CD4-positive, alpha-beta T cell treated with Interleukin-4 for 4 hours (primary cell): ENCODE data around the gene DOCK1.

Experiments used
- DNase-seq: peaks from one replicate; pipeline ENCODE4 v3.0.0-alpha.2; 2020

Gene DOCK1

GRCh38 chr10:127043301-127043700 is 138.1 kb downstream of the DOCK1 start:
- no peak for DNase-seq

- DNase-seq, result no peak
Observed at GRCh38 chr10:127044186-127044585, 139.0 kb downstream of the DOCK1 start.

DNA sequence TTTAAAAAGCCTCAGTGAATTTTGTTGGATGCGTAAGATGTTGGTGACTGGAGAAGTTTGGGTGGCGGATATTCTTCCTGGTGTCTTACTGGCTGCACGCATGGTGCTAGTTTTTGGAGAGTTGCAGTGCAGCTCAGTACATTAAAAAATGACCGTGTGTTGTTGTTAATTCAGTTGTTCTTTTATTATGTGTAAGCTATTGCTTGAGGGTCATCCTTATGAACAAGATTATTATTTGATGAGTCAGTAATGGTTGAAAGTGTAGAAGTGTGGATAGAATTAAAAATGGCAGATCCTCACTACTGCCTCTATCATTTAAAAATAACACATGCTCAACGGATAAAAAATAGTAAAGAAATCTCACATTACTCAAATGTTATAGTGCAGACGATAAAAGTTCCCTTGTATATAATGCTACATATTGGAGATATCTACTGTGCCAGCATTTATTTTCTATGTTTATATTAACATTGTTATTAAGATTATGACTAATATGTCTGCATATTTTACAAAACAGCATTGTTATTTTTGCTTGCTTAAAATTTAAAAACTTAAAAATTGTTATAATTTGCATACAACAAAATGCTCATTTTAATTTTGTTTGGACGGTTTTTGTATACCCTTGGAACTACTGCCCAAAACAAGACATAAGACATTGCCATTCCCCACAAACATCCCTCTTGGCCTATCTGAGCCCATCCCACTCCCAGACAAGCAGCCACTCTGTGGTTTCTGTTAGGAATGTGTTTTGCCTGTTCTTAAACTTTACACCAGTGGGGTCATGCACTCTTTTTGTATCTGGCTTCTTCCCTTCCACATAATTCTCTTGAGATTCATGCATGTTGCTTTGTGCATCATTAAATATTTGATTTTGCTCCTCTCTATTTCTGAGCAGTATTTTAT is 142.0 kb downstream of the DOCK1 start:
- DNase-seq, result no peak

GRCh38 chr10:127047878-127048238 is 142.6 kb downstream of the DOCK1 start:
- DNase-seq, result no peak

DNA sequence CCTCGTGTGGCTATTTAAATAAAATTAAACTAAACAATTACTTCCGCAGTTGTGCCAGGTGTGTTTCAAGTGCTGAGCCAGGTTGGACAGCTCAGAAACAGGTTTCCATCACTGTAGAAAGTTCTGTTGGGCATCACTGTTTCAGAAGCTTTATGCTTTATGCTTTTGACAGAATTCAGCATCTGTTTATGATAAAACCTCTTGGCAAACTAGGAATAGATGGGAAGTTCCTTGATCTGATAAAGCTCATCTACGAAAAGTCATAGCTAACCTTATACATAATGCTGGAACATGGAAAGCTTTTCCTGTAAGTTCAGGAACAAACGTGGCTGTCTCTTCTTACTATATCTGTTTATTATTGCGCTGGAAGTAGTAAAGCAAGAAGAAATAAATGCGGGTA is 143.4 kb downstream of the DOCK1 start:
- DNase-seq, result no peak

- no peak for DNase-seq
Observed at GRCh38 chr10:127052001-127052400, 146.8 kb downstream of the DOCK1 start.

GRCh38 chr10:127055263-127055662 is 150.0 kb downstream of the DOCK1 start:
- DNase-seq, result no peak

- DNase-seq, result no peak
Observed at GRCh38 chr10:127059314-127059713, 154.1 kb downstream of the DOCK1 start.

DNA sequence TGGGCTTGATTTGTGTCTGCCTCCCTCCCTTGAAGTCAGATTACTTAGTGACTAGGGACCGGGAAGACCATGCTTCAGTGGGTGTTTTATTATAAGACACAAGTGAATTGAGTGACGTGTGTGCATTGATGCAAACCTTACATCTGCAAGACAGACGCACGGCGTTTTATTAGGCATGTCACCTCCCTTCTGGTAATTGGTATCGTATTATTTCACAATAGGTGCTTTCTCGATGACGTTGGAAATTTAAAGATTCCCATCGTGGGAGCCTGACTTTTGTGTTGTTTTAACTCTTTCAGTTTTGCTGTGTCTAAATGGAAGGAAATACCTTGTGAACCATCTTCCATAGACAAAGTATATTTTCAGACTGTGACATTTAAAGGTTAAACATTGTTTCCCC is 158.5 kb downstream of the DOCK1 start:
- DNase-seq, result no peak

- DNase-seq, result no peak
Observed at GRCh38 chr10:127064474-127064873, 159.2 kb downstream of the DOCK1 start.

- DNase-seq, result no peak
Observed at GRCh38 chr10:127067542-127068194, 162.4 kb downstream of the DOCK1 start.

DNA sequence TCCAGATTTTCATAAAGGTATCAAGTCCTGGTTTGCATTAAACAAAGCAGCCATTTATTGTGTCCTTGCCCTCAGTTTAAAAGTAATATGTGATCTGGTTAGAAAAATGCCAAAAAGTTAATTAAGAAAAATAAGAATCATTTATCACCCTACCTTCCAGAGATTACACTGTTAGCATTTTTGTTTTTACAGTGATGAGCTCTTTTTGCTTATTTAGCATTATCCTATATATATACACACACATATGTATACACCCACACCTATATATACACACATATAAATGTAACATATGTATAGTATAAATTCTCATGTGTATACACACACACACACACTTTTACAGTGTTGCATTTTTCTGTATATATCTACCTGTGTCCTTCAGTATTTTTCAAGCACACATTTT is 163.3 kb downstream of the DOCK1 start:
- no peak for DNase-seq

- no peak for DNase-seq
Observed at GRCh38 chr10:127069436-127069835, 164.2 kb downstream of the DOCK1 start.

DNA sequence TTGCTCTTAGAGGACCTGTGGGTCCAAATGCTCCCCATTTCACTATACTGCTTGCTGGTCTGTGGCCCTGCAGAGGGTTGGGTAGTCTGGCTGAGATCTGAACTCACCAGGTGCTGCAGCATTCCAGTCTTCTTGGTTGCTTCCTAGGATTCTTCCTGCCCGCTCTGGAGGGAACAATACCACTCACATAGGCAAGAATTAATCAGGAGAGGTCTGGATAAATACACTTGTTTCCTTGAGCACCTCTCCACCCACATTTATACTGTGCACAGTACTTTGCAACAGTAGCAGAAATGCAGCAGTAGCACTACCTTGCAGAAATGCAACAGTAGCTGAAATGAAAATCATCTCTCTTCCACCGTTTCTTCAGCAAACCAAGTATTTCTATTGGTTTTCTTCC is 165.9 kb downstream of the DOCK1 start:
- no peak for DNase-seq

- no peak for DNase-seq
Observed at GRCh38 chr10:127073666-127074065, 168.4 kb downstream of the DOCK1 start.

DNA sequence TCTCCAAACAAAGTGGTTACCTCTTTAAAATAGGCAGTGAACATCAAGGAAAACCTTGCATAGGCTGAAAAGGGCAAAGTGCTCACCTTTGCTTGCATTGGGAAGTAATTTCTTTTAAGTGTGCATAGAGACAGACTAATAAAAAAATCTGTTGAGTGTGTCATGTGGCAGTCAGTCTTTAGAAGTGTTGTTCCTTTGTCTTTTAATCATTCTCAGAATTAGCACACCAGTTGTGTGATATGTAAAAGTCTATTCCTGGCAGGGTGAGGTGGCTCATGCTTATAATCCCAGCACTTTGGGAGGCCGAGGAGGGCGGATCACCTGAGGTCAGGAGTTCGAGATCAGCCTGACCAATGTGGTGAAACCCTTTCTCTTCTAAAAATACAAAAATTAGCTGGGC is 174.2 kb downstream of the DOCK1 start:
- no peak for DNase-seq

DNA sequence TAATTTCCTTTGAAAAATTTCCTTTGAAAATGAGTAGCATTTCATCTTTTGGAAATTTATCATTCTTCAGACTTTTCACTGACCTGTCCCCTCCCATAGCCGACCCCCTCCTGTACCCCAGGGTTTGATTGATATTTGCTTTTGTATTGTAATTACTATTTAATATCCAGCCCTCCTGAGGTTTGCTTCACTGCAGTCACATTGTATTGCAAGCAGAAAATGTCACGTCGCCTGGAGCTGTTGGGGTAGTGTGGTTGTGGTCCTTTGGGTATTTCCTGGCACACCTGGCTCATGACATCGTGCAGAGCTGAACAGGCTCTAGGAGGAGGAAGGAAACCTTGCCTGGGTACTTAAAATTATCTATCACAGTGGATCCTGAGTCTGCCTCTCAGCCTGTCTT is 175.1 kb downstream of the DOCK1 start:
- DNase-seq, result no peak

DNA sequence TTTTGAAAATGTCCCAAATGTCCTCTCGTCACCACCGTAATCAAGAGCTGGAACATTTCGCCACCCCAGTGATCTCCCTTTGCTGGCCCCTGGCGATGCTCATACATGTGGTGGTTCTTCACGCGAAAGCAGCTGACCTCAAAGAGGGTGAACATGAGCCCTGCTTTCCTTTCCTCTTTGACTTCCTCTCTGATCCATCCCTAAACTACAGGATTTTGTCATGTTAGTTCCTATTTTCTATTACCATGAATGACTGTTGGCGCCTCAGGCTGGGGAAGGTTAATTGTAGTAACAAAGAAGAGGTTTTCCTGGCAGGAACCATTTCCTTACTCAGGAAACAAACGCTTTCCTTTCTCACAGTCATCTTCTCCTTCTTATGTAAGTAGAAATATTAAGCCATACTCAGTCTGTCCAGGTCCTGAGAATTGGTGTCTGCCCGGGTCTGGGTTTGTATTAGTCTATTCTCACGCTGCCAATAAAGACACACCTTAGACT is 176.7 kb downstream of the DOCK1 start:
- DNase-seq, result no peak

DNA sequence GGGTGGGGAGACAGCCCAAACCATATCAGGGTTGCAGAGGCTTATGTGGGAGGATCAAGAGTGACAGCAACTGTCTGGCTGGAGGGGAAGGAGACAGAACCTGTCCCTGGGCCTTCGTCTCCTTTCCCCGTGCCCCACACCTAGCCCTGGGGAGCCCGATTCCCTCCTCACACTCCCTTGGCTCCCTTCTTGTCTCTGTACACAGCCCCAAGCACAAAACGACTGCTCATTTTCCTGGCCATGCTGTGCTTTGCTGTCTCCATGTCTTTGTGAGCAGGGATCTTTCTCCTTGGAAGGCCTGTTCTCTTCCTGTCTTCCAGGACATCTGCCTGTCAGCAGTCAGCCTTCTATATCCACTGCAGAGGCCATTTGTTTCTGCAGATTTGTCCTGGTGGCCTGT is 177.4 kb downstream of the DOCK1 start:
- DNase-seq, result no peak

GRCh38 chr10:127085957-127086356 is 180.7 kb downstream of the DOCK1 start:
- no peak for DNase-seq

GRCh38 chr10:127088908-127089307 is 183.7 kb downstream of the DOCK1 start:
- DNase-seq, result no peak

DNA sequence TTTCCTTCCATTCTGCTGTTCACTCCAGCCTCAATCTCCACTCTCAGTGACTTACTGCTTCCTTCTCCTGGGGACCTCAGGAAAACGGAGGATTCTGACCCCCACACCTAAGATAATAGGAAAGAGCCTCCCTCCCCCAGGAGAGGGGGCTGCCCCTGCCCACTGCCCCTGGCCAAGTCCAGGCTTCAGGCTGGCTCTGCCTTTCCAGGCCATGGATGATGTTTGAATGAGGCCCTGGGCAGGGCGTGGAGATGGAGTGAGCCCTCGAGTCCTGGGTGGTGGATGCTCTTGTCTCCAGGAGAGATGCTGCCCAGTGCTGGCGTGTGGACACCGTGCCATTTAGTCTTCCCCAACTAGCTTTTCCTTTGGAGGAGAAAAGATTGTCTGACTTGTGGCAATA is 184.2 kb downstream of the DOCK1 start:
- no peak for DNase-seq

DNA sequence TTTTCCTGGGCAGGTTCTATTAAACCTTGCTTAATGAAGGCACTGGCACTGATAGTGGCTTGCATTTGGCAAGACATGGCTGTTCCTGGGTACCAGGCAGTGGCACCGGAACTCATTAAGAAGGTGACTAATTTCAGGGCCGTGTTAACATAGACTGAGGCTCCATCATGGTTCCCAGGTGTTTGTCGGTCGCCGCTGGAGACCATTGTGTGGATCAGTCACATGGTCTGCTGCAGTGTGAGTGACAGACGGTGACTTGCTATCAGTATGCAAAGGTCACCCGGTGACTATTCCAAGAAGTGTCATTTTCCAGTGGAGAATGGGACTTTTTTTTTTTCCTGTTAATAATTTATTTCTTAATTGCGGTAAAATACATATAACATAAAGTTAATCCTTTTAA is 184.9 kb downstream of the DOCK1 start:
- no peak for DNase-seq

GRCh38 chr10:127091354-127091753 is 186.1 kb downstream of the DOCK1 start:
- DNase-seq, result no peak
